ENCODE results near the gene EPS15. TPM values are rescaled to one million over a fixed set of nuclear protein-coding genes. Genes with fewer than 3 reads are reported as not detected.
"Not testable (repeated sequence)": the region's sequence is repeated elsewhere in the genome, so short reads cannot be mapped to it uniquely, and the experiment has no call there.

EPS15 gene
- total RNA-seq, 1 experiment from 2014 or later: 8.9 TPM

DNA sequence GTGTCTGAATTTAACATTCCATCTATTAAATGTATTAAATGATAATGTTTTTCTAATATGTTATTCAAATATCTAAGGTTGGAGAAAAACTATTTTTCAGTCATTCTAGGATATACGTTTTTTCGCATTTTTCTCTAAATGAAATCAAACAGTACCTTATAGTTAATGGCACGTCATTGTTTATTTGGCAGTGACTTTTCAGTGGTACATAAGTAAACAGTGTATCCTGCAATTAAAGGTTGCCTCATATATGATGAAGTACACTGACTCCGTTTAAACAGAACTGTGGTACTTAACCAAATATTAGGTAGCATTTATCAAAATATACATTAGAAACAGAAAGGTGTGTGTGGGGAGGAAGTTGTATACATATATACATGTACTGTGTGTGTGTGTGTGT lies 79.2 kb downstream of the EPS15 start:
- no peak for DNase-seq (ENCODE audit: low spot score)
- in situ Hi-C loops (cut with HindIII; ENCODE audit: low sequenced_read_pairs): no loop called here

DNA sequence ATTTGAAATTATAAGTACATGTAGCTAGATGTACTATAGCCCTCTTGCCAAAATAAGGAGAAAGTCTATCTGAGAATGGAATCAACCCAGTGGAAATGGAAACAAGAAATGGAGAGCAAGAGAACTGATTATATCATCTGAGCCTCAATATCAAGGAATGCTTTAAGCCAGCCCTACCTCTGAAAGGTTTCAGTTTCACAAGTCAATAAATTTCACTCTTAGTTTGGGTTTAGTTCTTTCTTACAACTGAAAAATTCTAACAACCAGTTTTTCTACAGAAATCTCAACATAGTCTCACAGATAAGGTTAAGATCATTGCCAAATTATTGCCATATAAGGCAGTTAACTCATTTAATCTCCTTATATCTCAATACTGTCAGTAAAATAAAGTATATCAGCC lies 80.0 kb downstream of the EPS15 start:
- DNase-seq (ENCODE audit: low spot score): no peak
- in situ Hi-C loops (cut with HindIII; ENCODE audit: low sequenced_read_pairs): no loop called here

DNA sequence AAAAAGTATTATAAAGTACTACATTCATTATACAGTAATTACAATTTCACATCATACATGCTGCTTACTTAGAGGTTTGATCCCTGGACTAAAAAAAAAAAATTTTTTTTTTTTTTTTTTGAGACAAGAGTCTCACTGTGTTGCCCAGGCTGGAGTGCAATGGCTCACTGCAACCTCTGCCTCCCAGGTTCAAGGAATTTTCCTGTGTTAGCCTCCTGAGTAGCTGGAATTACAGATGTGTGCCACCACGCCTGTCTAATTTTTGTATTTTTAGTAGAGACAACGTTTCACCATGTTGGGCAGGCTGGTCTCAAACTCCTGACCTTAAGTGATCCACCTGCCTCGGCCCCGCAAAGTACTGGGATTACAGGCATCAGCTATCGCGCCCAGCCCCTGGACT lies 81.7 kb downstream of the EPS15 start:
- in situ Hi-C loops (cut with HindIII; ENCODE audit: low sequenced_read_pairs); DNase-seq (ENCODE audit: low spot score): not testable (repeated sequence)

DNA sequence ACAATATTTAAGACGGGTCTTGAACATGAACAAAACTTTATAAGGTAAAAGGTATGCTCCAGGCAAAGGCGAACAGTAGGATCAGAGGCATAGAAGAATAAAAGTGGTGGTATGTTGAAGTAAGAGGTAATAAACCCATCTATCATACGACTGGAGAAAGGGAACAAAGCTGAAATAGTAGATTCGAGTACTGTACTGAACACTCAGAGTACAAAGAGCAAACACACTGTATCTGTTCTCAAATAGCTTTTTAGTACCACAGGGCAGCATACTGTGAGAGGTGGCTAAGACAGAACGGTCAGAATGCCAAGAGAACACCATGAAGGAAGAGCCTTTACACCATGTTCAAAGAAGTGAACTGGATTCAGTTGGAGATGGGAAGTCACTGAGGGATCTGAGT lies 83.2 kb downstream of the EPS15 start:
- no peak for DNase-seq (ENCODE audit: low spot score)
- in situ Hi-C loops (cut with HindIII; ENCODE audit: low sequenced_read_pairs): no loop called here

DNA sequence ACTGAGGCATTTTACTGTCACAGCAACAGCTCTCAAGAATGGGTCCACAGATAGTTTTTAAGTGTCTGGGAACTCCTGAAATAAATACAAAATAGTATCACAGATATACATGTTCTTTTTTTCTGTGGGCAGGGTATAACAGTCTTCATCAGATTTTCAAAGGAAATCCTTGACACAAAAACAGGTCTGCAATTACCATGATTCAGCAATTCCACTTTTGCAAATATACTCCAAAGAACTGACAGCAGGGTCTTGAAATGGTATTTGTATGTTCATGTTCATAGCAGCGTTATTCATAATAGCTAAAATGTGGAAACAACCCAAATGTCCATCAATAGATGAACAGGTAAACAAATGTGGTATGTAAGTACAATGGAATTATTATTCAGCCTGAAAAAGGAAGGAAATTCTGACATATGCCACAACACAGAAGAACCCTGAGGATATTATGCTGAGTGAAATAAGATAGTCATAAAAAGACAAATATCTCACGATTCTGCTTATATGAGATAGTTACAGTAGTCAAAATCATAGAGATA lies 85.0 kb downstream of the EPS15 start:
- DNase-seq (ENCODE audit: low spot score): no peak
- in situ Hi-C loops (cut with HindIII; ENCODE audit: low sequenced_read_pairs): no loop called here

DNA sequence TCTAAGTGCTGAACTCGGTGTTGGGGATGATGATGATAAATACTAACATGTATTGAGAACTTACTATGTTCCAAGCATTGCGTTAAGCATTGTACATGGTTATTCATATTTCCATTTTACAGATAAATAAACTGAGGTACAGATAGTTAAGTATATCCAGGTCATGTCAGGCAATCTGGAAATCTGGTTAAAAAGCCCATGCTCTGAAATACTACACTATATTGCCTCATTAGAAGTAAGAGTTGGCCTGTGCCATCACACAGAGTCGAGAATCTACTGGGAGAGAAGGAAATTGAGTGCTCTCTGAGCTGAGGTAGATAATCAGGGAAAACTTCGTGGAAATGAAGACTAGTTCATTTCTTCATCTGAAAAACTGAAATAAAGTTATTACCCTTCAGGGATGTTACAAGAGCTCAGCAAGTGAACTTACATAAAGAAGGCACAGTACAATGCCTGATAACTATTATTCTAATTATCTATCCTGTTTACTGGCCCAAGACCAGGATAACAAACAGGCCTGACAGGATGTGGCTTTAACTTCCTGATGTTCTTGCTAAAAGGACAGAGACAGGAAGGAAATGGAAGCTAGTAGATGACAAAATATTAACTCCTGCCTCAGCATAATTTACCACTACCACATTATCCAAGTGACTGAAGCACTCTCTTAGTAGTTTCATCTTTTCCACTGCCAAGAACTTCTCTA lies 85.6 kb downstream of the EPS15 start:
- in situ Hi-C loops (cut with HindIII; ENCODE audit: low sequenced_read_pairs): no loop called here
- DNase-seq (ENCODE audit: low spot score): no peak

DNA sequence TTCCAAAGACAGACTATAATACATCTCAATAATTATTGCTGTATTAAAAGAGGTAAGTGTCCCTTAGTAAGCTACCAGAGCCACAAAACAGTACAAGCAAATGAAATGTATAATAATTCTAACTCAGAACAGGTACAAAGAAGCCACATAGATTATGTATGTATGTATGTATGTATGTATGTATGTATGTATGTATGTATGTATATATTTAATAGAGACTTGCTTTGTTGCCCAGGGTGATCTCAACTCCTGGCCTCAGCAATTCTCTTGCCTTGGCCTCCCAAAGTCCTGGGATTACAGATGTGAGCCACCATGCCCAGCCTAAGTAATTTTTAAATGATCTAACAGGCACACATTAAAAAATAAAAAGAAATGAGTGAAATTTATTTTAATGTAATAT lies 86.9 kb downstream of the EPS15 start:
- in situ Hi-C loops (cut with HindIII; ENCODE audit: low sequenced_read_pairs): no loop called here
- DNase-seq (ENCODE audit: low spot score): no peak

DNA sequence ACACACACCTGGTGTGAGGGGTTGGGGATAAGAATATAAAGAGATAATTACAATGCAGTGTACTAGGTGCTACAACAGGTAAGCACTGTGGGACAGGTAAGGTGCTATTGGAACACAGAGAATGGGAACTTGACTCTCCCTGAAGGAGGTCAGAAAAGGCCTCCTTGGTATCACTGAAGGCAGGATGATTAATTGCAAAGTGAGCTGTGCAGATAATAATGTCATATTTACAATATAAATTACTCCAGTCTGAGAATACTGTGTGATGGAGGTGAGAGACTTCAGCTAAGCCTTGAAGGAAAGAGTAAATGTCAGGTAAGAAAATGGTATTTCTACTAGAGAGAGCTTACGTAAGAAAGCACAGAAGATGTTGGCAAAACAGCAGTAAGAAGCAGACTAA lies 91.6 kb downstream of the EPS15 start:
- in situ Hi-C loops (cut with HindIII; ENCODE audit: low sequenced_read_pairs): no loop called here
- no peak for DNase-seq (ENCODE audit: low spot score)

DNA sequence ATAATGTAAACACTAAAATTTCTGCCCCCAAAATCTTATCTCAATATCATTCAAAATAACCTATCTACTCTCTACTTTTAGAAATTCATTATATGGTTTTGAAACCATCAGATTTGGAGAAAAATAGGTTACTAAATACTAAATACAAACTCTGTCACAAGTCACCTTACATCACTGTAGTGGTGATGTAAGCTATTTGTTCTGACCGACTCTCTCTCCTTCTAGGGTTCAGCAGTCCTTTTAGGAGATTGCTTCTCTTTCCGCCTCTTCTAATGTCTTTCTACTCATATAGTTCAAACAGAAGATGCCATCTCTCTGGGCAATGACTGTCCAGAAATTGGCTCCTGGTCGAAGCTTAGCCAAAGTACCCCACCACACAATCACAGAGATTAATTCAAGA lies 93.1 kb downstream of the EPS15 start:
- in situ Hi-C loops (cut with HindIII; ENCODE audit: low sequenced_read_pairs): no loop called here
- no peak for DNase-seq (ENCODE audit: low spot score)

DNA sequence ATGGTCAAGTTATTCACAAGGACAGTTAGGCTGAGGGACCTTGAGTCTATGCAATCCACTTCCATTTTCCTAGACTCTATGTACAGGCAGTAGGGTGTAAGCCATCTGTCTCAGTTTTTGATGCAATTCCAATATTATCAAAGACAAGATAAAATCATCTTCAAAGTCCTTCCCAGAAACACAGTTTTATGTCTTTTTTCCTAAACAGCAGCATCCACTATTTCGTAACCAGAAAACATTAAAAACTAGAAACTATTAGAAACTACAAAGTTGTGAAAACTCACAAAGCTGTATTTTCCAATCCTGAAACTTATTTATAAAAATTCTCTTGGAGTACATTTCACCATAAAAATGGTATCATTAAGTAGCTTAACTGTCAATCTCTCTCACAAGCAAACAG lies 93.8 kb downstream of the EPS15 start:
- DNase-seq (ENCODE audit: low spot score): no peak
- in situ Hi-C loops (cut with HindIII; ENCODE audit: low sequenced_read_pairs): no loop called here

DNA sequence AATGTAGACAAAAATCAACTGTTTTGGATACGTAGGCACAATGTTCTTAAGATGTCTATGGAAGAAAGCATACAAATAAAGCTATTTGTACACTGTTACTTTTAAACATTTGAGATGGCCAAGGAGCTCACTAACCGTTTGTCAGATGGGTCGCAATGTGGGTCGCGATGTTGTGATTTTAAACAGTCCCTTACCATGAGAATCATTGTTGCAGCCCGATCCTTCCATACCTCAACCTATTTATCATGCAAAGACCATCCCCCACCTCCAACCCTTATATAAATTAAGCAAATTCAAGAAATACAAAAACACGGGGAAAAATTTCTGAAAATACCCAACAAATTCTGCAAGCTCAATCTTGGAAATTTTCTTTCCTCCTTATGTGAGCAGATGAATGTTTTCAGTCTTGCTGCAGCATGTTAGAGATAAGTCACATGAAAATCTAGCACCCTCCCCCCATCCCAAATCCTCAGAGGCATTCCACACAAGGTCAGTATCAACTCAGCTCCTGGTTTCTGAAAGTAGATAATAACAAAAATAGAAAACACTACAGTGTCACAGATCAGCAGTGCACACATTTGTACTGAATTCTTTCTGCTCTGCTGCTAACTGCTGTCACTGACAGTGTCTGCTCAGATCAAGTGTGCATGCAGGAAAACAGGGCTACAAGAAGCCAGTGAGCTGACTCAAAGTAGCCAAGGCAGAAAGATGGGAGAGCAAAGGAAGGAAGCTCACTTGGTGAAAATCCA lies 95.8 kb downstream of the EPS15 start:
- peak; percentile 79 for DNase-seq (ENCODE audit: low spot score)
- in situ Hi-C loops (cut with HindIII; ENCODE audit: low sequenced_read_pairs): no loop called here

DNA sequence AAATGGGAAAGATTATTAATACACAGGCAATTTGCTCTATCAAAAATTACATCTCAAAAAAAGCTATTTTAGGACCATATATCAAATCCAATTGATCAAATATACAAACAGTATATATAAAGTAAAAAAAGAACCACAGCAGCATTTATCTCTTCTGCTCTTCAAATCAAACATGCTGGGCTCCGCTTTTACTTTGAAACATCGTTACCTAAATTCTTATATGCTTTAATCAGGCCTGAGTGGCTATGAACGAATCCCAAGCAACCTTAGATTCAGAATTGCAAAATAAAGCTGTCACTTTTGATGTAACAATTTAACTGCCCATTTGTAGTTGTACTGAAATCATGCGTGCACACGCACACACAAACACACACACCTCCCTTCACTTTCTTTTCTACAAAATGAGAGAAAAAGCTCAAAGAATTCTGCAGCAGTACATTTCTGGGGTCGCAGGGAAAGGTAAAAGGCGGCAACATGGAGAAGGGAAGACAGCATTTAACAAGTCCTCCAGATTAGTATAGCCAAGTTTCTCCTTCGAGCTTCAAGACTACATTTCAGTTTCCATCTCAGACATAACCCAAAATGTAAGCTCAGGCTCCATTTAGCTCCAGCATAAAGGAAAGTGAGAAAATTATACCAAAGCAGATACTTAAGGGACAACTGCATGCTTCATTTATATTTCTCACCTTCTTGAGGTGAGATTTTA lies 96.5 kb downstream of the EPS15 start:
- peak; percentile 70 for DNase-seq (ENCODE audit: low spot score)
- in situ Hi-C loops (cut with HindIII; ENCODE audit: low sequenced_read_pairs): no loop called here

DNA sequence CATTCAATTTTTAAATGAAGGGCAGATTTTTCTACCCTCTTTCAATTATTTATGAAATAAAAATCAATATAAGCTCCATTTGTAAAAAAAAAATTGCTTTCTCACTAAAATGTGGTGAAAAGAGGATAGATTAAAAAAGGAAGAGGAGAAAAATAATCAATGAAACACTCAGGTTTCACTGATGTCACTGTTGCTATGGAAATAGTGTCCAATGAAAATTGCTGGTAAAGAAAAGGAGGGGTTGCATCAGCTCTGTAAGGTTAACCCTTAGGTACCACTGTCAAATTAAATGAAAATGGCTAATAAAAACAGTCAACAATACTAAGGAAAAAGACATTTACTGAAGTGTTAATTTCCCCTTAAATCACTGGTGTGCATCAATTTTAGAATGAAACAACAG lies 97.1 kb downstream of the EPS15 start:
- in situ Hi-C loops (cut with HindIII; ENCODE audit: low sequenced_read_pairs): no loop called here
- peak; percentile 95 for DNase-seq (ENCODE audit: low spot score)

DNA sequence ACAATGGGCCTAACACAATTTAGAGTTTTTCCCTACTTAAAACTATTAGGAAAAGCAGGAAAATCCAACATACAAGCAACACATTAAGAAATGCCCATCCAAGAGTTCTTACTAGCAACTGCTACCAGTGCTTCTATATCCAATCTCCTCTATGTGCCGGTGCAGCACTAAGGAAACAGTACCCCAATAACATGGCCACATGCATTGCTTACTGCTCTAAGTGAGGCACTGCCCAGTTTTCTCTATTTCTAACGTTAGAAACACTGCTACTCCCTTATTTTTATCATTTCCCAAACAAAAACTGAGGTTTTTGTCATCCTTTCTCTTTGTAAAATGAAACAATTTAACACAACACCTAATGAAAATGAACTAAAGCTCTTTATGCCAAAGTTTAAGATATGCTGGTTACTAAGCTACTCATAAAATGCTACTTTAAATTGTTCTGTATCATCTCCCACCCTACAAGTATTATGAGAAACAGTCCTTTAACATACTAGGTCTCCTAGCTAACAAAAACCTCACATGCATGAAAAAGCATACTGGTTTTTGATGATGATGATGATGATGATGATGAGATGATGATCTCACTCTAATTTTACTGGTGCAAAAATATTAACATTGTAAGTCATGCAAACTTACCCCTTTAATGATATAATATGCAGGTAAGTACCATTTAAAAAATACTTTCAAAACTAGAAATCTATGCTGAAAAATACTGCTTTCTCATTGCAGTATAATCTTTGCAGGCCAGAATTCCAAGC lies 98.0 kb downstream of the EPS15 start:
- peak; percentile 75 for DNase-seq (ENCODE audit: low spot score)
- in situ Hi-C loops (cut with HindIII; ENCODE audit: low sequenced_read_pairs): no loop called here

DNA sequence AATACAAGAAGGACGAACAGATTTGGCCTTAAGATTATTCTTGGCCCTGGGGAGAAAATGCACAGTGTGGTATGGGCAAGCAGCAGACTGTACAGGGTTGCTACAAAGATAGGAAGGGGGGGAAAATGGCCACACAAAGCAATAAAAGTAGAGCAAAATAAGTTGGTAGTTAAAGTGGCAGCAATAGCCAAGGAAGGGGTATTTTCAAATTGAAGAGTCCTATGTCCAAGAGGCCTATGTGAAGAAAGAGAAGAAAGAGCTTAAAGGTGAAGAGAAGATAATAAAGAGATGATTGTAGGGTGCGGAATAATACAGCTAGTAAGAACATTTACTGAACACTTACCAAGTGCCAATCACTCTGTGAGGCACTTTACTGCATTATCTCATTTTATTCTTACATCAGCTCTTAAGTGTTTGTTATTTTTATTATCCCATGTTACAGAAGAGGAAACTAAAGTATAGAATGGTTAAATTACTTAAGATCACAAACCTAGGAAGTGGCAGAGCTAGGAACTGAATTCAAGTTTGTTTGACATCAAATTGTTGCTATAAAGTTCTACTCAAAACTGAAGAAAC lies 100.6 kb downstream of the EPS15 start:
- no peak for DNase-seq (ENCODE audit: low spot score)
- in situ Hi-C loops (cut with HindIII; ENCODE audit: low sequenced_read_pairs): no loop called here

DNA sequence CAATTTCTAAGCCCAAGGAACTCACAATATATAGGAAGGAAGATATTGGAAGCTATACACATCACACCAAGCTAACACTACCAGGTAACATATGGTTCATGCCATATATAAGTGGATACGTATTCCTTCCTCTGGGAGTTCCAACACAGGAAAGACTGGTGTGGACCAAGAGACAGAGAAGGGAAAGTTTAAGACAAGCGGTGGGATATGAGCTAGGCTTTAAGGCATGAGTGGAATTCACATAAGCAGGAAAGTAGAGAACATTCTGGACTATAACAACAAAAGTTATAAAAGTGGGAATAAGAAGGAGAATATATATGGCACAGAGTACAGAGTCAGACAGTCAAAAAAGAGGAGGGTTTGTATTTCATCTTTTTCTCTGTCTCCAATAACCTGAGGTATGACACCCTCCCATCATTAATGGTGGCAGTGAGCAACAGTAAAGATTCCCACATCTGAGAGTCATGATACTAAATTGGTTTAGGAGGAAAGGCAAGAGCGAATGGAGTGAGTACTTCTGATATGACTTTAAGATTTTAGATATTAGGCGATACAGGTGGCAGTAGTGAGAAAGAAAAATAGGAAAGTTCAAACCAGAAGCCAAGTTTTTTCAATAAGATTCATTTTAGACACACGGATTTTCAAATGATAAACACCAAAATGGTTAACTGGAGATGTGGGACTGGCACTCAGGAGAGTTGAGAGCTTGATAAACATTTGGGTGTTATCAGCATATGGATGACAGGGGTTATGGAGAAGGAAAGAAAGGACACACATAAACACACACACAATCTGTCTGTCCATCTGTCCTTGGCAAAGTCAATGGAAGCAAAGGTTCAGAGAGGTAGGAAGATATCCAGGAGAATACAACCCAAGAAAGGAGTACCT lies 101.3 kb downstream of the EPS15 start:
- no peak for DNase-seq (ENCODE audit: low spot score)
- in situ Hi-C loops (cut with HindIII; ENCODE audit: low sequenced_read_pairs): no loop called here

DNA sequence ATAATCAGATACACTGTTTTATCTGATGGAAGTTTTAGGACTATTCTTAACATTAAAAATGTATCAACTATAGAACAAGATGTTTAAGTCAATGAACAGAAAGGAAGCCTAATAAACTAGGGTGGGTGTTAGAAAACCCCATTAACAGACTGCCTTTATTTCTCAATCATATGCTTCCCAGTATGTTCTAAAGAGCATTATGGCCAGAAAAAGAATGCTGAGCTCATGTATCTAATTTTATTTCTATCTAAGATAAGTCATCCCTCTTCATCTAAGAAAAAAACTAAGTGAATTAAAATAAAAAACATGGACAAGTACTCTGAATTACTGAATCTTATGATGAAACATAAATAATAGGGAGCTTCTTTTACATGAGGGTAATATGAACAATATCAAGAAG lies 102.2 kb downstream of the EPS15 start:
- in situ Hi-C loops (cut with HindIII; ENCODE audit: low sequenced_read_pairs): no loop called here
- no peak for DNase-seq (ENCODE audit: low spot score)

DNA sequence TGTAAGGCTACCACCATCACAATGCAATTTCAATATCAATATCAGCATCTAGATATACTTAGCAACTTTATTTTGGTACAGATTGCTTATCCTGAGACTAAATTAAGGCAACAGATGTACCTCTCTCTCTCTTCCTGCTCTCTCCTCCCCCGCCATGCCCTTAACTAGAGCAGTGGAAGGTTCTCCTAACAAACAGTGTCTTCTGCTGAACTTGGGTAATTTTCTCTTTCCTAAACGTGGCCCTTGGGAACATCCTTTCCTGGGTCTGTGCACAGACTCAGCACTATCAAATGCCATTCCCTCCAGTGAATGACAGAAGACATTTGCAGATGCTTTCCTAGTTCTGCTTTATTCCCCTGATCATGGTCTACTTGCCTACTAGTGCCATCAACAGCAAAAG lies 103.1 kb downstream of the EPS15 start:
- in situ Hi-C loops (cut with HindIII; ENCODE audit: low sequenced_read_pairs): no loop called here
- DNase-seq (ENCODE audit: low spot score): peak; percentile 47

Data from G401 (cell line).